Measurements from ENCODE around the gene TLR8.
"Not testable (repeated sequence)": the region's sequence is repeated elsewhere in the genome, so short reads cannot be mapped to it uniquely, and the experiment has no call there.

Gene TLR8

GRCh38 chrX:12956704-12957534 is 50.5 kb downstream of the TLR8 start:
- Histone ChIP-seq H3K4me1 (ENCODE audit: insufficient read depth, insufficient read length) (no peaks in the 10 kb centered on the region), H3K36me3 (ENCODE audit: insufficient read depth, insufficient read length, low read length) (no peaks in the 10 kb centered on the region), H3K4me3 (ENCODE audit: insufficient read length, low read depth) (no peak overlapping the region), H3K9me3 (ENCODE audit: insufficient read depth, low read length) (peaks cover 5% of the 10 kb centered on the region; the same call in 1 of the 2 replicates), H3K27me3 (ENCODE audit: insufficient read depth, insufficient read length) (no peaks in the 10 kb centered on the region), H3K9ac (ENCODE audit: insufficient read length, low read depth) (no peak overlapping the region)
- DNase-seq (ENCODE audit: low read depth, low spot score) = no peak
- no peak for TF ChIP-seq YY1 (IDR thresholded peaks at IDR 0.05; ENCODE audit: insufficient read depth, insufficient read length)
- no peak for TF ChIP-seq SUZ12 (IDR thresholded peaks at IDR 0.05; ENCODE audit: extremely low read depth, insufficient read depth, insufficient read length)
- TF ChIP-seq ZNF274 (IDR thresholded peaks at IDR 0.05; ENCODE audit: low read depth, low read length) = no peak

- peaks cover 8% of the 10 kb centered on the region; the same call in 1 of the 2 replicates for H3K9me3 ChIP-seq (ENCODE audit: insufficient read depth, low read length)
- DNase-seq (ENCODE audit: low read depth, low spot score) = no peak
- no peaks in the 10 kb centered on the region for H3K27me3 ChIP-seq (ENCODE audit: insufficient read depth, insufficient read length)
- H3K4me1 ChIP-seq (ENCODE audit: insufficient read depth, insufficient read length) = no peaks in the 10 kb centered on the region
- TF ChIP-seq YY1 (IDR thresholded peaks at IDR 0.05; ENCODE audit: insufficient read depth, insufficient read length) (no peak), ZNF274 (IDR thresholded peaks at IDR 0.05; ENCODE audit: low read depth, low read length) (no peak), SUZ12 (IDR thresholded peaks at IDR 0.05; ENCODE audit: extremely low read depth, insufficient read depth, insufficient read length) (no peak)
- H3K36me3 ChIP-seq (ENCODE audit: insufficient read depth, insufficient read length, low read length) = no peaks in the 10 kb centered on the region
- no peak overlapping the region for H3K4me3 ChIP-seq (ENCODE audit: insufficient read length, low read depth)
- no peak overlapping the region for H3K9ac ChIP-seq (ENCODE audit: insufficient read length, low read depth)
Observed at GRCh38 chrX:12958059-12958458, 51.6 kb downstream of the TLR8 start.

- TF ChIP-seq ZNF274 (IDR thresholded peaks at IDR 0.05; ENCODE audit: low read depth, low read length) (no peak), YY1 (IDR thresholded peaks at IDR 0.05; ENCODE audit: insufficient read depth, insufficient read length) (no peak), SUZ12 (IDR thresholded peaks at IDR 0.05; ENCODE audit: extremely low read depth, insufficient read depth, insufficient read length) (no peak)
- H3K27me3 ChIP-seq (ENCODE audit: insufficient read depth, insufficient read length) = no peaks in the 10 kb centered on the region
- H3K36me3 ChIP-seq (ENCODE audit: insufficient read depth, insufficient read length, low read length) = no peaks in the 10 kb centered on the region
- peaks cover 8% of the 10 kb centered on the region; the same call in 1 of the 2 replicates for H3K9me3 ChIP-seq (ENCODE audit: insufficient read depth, low read length)
- no peaks in the 10 kb centered on the region for H3K4me1 ChIP-seq (ENCODE audit: insufficient read depth, insufficient read length)
- no peak overlapping the region for H3K9ac ChIP-seq (ENCODE audit: insufficient read length, low read depth)
- H3K4me3 ChIP-seq (ENCODE audit: insufficient read length, low read depth) = no peak overlapping the region
- DNase-seq (ENCODE audit: low read depth, low spot score) = no peak
Observed at GRCh38 chrX:12958461-12958860, 52.0 kb downstream of the TLR8 start.

GRCh38 chrX:12961196-12961718 is 54.8 kb downstream of the TLR8 start:
- Histone ChIP-seq H3K4me3 (ENCODE audit: insufficient read length, low read depth) (no peak overlapping the region), H3K9ac (ENCODE audit: insufficient read length, low read depth) (no peak overlapping the region), H3K36me3 (ENCODE audit: insufficient read depth, insufficient read length, low read length) (no peaks in the 10 kb centered on the region), H3K4me1 (ENCODE audit: insufficient read depth, insufficient read length) (no peaks in the 10 kb centered on the region), H3K27me3 (ENCODE audit: insufficient read depth, insufficient read length) (no peaks in the 10 kb centered on the region), H3K9me3 (ENCODE audit: insufficient read depth, low read length) (peaks cover 20% of the 10 kb centered on the region; the same call in 1 of the 2 replicates)
- no peak for DNase-seq (ENCODE audit: low read depth, low spot score)
- TF ChIP-seq ZNF274 (IDR thresholded peaks at IDR 0.05; ENCODE audit: low read depth, low read length) (no peak), YY1 (IDR thresholded peaks at IDR 0.05; ENCODE audit: insufficient read depth, insufficient read length) (no peak), SUZ12 (IDR thresholded peaks at IDR 0.05; ENCODE audit: extremely low read depth, insufficient read depth, insufficient read length) (no peak)

DNA sequence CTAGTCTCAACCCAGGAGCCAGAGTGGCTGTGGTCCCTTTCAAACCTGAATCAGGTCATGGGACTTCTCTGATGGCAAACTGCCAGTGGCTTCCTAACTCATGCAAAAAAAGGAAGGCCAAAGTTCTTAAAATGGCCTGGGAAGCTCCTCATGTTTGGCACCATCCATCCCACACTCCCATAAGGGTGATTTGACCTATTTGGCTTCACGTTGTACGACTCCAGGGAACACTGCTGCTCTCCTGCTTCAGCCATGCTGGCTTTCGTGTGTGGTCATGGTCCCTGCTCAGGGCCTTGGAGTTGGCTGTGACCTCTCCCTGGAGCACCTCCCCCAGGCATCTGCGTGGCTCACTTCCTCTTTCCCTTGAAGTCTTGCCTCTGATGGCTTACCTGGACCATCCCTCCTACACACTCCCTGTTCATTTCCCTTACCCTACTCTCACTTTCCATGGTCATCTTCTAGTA is 55.7 kb downstream of the TLR8 start:
- no peak overlapping the region for H3K9ac ChIP-seq (ENCODE audit: insufficient read length, low read depth)
- no peaks in the 10 kb centered on the region for H3K36me3 ChIP-seq (ENCODE audit: insufficient read depth, insufficient read length, low read length)
- DNase-seq (ENCODE audit: low read depth, low spot score) = no peak
- no peaks in the 10 kb centered on the region for H3K4me1 ChIP-seq (ENCODE audit: insufficient read depth, insufficient read length)
- H3K27me3 ChIP-seq (ENCODE audit: insufficient read depth, insufficient read length) = no peaks in the 10 kb centered on the region
- TF ChIP-seq YY1 (IDR thresholded peaks at IDR 0.05; ENCODE audit: insufficient read depth, insufficient read length) (no peak), ZNF274 (IDR thresholded peaks at IDR 0.05; ENCODE audit: low read depth, low read length) (no peak), SUZ12 (IDR thresholded peaks at IDR 0.05; ENCODE audit: extremely low read depth, insufficient read depth, insufficient read length) (no peak)
- no peak overlapping the region for H3K4me3 ChIP-seq (ENCODE audit: insufficient read length, low read depth)
- H3K9me3 ChIP-seq (ENCODE audit: insufficient read depth, low read length) = peaks cover 20% of the 10 kb centered on the region; the same call in 1 of the 2 replicates

DNA sequence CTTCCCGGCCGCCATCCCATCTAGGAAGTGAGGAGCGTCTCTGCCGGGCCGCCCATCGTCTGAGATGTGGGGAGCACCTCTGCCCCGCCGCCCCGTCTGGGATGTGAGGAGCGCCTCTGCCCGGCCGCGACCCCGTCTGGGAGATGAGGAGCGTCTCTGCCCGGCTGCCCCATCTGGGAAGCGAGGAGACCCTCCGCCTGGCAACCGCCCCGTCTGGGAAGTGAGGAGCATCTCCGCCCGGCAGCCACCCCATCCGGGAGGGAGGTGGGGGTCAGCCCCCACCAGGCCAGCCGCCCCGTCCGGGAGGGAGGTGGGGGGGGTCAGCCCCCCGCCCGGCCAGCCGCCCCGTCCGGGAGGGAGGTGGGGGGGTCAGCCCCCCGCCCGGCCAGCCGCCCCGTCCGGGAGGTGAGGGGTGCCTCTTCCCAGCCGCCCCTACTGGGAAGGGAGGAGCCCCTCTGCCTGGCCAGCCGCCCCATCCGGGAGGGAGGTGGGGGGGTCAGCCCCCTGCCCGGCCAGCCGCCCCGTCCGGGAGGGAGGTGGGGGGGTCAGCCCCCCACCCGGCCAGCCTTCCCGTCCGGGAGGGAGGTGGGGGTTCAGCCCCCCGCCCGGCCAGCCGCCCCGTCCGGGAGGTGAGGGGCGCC is 56.9 kb downstream of the TLR8 start:
- H3K27me3 ChIP-seq (ENCODE audit: insufficient read depth, insufficient read length); H3K36me3 ChIP-seq (ENCODE audit: insufficient read depth, insufficient read length, low read length); H3K9ac ChIP-seq (ENCODE audit: insufficient read length, low read depth); H3K4me3 ChIP-seq (ENCODE audit: insufficient read length, low read depth); DNase-seq (ENCODE audit: low read depth, low spot score); H3K4me1 ChIP-seq (ENCODE audit: insufficient read depth, insufficient read length): not testable (repeated sequence)
- H3K9me3 ChIP-seq (ENCODE audit: insufficient read depth, low read length) = peaks cover 20% of the 10 kb centered on the region; the same call in 1 of the 2 replicates

Data from NT2/D1 (cell line).